DOHH2 (cell line): Measurements from ENCODE around the gene GPAM.

Experiments
- H3F3A ChIP-seq: fragments of 200-600 bp; sonication (generic), shearing (Covaris generic); 2 replicates; pipeline ENCODE4 v1.6.0; 2016; ENCODE audit warnings: antibody characterized with exemption, mild to moderate bottlenecking; ENCODE audit not compliant: control insufficient read depth, insufficient read depth
- H3K27ac ChIP-seq: fragments of 200-600 bp; sonication (generic); 2 replicates; pipeline ENCODE4 v1.5.1; 2014; ENCODE audit warnings: low read depth, mild to moderate bottlenecking, low read length, moderate library complexity
- H3K27me3 ChIP-seq: fragments of 200-600 bp; sonication (generic); 2 replicates; pipeline ENCODE4 v1.6.1; 2014; ENCODE audit warnings: mild to moderate bottlenecking, low read length, mixed read lengths; ENCODE audit not compliant: control insufficient read depth
- H3K36me3 ChIP-seq: fragments of 200-600 bp; sonication (generic); 2 replicates; pipeline ENCODE4 v1.6.1; 2014; ENCODE audit warnings: mild to moderate bottlenecking, low read length, moderate library complexity, mixed read lengths; ENCODE audit not compliant: control insufficient read depth
- H3K4me1 ChIP-seq: fragments of 200-600 bp; sonication (generic); 2 replicates; pipeline ENCODE4 v1.6.1; 2014; ENCODE audit warnings: mild to moderate bottlenecking, low read length, mixed read lengths; ENCODE audit not compliant: control insufficient read depth
- H3K4me2 ChIP-seq: fragments of 200-600 bp; sonication (generic); 2 replicates; pipeline ENCODE4 v1.6.0; 2014; ENCODE audit warnings: mild to moderate bottlenecking, low read length, moderate library complexity
- H3K4me3 ChIP-seq: fragments of 200-600 bp; sonication (generic); 2 replicates; pipeline ENCODE4 v1.5.1; 2014; ENCODE audit warnings: mild to moderate bottlenecking, low read length, mixed read lengths
- H3K79me2 ChIP-seq: fragments of 200-600 bp; sonication (generic); 2 replicates; pipeline ENCODE4 v1.6.1; 2014; ENCODE audit warnings: mild to moderate bottlenecking, low read length, mixed read lengths; ENCODE audit not compliant: control insufficient read depth
- H3K9me2 ChIP-seq: fragments of 200-600 bp; sonication (generic); replicated peaks from 2 replicates; pipeline ENCODE4 v1.6.1; 2014; ENCODE audit warnings: mild to moderate bottlenecking, low read length, mixed read lengths; ENCODE audit not compliant: control insufficient read depth
- H3K9me3 ChIP-seq: fragments of 200-600 bp; sonication (generic); 2 replicates; pipeline ENCODE4 v1.6.1; 2014; ENCODE audit warnings: antibody characterized with exemption, low read length, mixed read lengths; ENCODE audit not compliant: control insufficient read depth, insufficient read depth
- H4K20me1 ChIP-seq: fragments of 200-600 bp; sonication (generic); 2 replicates; pipeline ENCODE4 v1.6.0; 2014; ENCODE audit warnings: low read depth, mild to moderate bottlenecking, antibody characterized with exemption, low read length, moderate library complexity; ENCODE audit not compliant: control insufficient read depth, insufficient read depth
- CTCF ChIP-seq: fragments of 200-600 bp; sonication (generic); IDR thresholded peaks from one replicate; pipeline ENCODE4 v1.5.1; 2014; ENCODE audit warnings: antibody characterized with exemption, mild to moderate bottlenecking, low read depth, low read length; ENCODE audit not compliant: poor library complexity, severe bottlenecking
- EZH2phosphoT487 ChIP-seq: fragments of 200-600 bp; sonication (generic); IDR thresholded peaks from 2 replicates; pipeline ENCODE4 v1.6.1; 2017; ENCODE audit warnings: borderline replicate concordance, mild to moderate bottlenecking, antibody characterized with exemption, low read length, moderate library complexity, mixed read lengths

Gene GPAM

GRCh38 chr10:112160834-112161233 lies 22.7 kb downstream of the GPAM start:
- no peaks in the 10 kb centered on the region for H3K4me1 ChIP-seq
- H3K79me2 ChIP-seq, result no peaks in the 10 kb centered on the region
- peaks cover 54% of the 10 kb centered on the region for H3K36me3 ChIP-seq
- H4K20me1 ChIP-seq, result no peaks in the 10 kb centered on the region
- no peak overlapping the region for H3K4me3 ChIP-seq
- no peaks in the 10 kb centered on the region for H3K27me3 ChIP-seq
- no peak overlapping the region for H3K27ac ChIP-seq
- H3K4me2 ChIP-seq, result no peak overlapping the region
- TF ChIP-seq EZH2phosphoT487, result no peak
- no peak for TF ChIP-seq CTCF
- no peaks in the 10 kb centered on the region for H3F3A ChIP-seq
- H3K9me3 ChIP-seq, result no peaks in the 10 kb centered on the region
- H3K9me2 ChIP-seq, result no peaks in the 10 kb centered on the region

- no peak overlapping the region for H3K27ac ChIP-seq
- H3K4me2 ChIP-seq, result no peak overlapping the region
- H3K4me3 ChIP-seq, result no peak overlapping the region
- no peaks in the 10 kb centered on the region for H4K20me1 ChIP-seq
- no peaks in the 10 kb centered on the region for H3K4me1 ChIP-seq
- H3K36me3 ChIP-seq, result peaks cover 58% of the 10 kb centered on the region
- H3K27me3 ChIP-seq, result no peaks in the 10 kb centered on the region
- H3F3A ChIP-seq, result no peaks in the 10 kb centered on the region
- H3K9me2 ChIP-seq, result no peaks in the 10 kb centered on the region
- TF ChIP-seq CTCF, result no peak
- no peak for TF ChIP-seq EZH2phosphoT487
- H3K79me2 ChIP-seq, result no peaks in the 10 kb centered on the region
- no peaks in the 10 kb centered on the region for H3K9me3 ChIP-seq
These were observed 24.1 kb downstream of the GPAM start for GRCh38 chr10:112159469-112159868.

- no peaks in the 10 kb centered on the region for H3K9me2 ChIP-seq
- no peaks in the 10 kb centered on the region for H3K9me3 ChIP-seq
- no peaks in the 10 kb centered on the region for H3F3A ChIP-seq
- no peaks in the 10 kb centered on the region for H4K20me1 ChIP-seq
- TF ChIP-seq EZH2phosphoT487, result no peak
- TF ChIP-seq CTCF, result no peak
- no peaks in the 10 kb centered on the region for H3K79me2 ChIP-seq
- no peak overlapping the region for H3K4me2 ChIP-seq
- no peak overlapping the region for H3K27ac ChIP-seq
- H3K36me3 ChIP-seq, result peaks cover 15% of the 10 kb centered on the region; the same call in 1 of the 2 replicates
- no peaks in the 10 kb centered on the region for H3K27me3 ChIP-seq
- no peak overlapping the region for H3K4me3 ChIP-seq
- no peaks in the 10 kb centered on the region for H3K4me1 ChIP-seq
These were observed 32.0 kb downstream of the GPAM start for GRCh38 chr10:112151524-112152039.
